HG03103 (cell line): ENCODE data around the gene CCDC179.

Experiments used
- ATAC-seq: cut with Tn5 transposase; IDR thresholded peaks from one replicate; pipeline ENCODE4 v1.9.1; 2021; ENCODE audit warnings: low read depth; ENCODE audit not compliant: unreplicated experiment

CCDC179 gene

DNA sequence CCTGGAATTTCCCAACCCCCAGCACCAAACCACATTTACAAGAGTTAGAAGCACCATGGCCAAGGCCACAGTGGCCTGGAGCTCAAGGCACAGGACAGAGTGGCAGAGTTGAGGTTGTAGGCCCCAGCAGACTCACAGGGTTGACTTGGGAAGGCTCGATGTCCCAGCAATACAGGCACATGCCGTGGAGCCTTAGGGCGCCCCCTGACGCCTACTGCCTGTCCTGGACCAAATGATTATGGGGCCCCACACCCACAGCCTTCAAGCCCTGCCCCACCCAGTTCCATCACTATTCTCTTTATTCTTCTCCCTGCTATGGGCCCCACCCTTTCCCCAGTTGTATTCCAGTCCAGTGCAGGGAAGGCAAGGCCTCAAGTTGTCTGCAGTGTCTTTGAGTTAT is at the start of gene CCDC179:
Gene CCDC179, minus strand, starts transcription at position 234 of the 400 bp plus-strand sequence. Its CDS starts 53 bp downstream, at position 181.
- ATAC-seq: no peak

DNA sequence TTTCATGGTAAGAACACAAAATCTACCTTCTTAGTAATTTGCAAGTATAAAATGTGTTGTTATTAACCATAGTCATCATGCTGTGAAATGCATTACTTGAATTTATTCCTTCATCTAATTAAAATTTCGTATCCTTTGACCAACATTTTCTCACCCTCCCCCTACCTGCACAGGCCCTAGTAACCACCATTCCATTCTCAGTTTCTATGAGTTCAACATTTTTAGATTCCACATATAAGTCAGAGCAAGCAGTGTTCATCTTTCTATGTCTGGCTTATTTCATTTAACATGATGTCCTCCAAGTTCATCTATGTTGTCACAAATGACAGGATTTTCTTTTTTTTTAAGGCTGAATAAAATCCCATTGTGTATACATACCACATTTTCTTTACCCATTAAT is 43.5 kb upstream of the CCDC179 start:
- no peak for ATAC-seq

DNA sequence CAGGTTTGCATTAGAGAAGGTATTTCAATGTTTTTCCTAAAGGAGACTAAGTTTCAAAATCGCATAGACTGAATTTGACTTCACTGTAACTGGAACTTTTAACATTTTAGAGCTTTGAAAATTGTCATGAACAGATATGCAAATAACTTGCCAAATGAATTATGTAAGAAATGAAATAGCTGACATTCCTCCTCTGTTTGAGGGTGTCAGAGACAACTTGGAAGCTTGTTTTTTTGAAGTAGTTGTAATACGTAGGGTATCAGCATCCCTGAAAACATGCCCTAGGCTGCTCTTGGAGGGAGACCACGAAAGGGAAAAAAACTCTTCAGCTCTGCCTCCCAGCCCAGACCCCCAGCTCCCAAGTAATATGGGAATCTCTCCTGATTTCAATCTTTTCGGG is 41.3 kb upstream of the CCDC179 start:
- no peak for ATAC-seq

DNA sequence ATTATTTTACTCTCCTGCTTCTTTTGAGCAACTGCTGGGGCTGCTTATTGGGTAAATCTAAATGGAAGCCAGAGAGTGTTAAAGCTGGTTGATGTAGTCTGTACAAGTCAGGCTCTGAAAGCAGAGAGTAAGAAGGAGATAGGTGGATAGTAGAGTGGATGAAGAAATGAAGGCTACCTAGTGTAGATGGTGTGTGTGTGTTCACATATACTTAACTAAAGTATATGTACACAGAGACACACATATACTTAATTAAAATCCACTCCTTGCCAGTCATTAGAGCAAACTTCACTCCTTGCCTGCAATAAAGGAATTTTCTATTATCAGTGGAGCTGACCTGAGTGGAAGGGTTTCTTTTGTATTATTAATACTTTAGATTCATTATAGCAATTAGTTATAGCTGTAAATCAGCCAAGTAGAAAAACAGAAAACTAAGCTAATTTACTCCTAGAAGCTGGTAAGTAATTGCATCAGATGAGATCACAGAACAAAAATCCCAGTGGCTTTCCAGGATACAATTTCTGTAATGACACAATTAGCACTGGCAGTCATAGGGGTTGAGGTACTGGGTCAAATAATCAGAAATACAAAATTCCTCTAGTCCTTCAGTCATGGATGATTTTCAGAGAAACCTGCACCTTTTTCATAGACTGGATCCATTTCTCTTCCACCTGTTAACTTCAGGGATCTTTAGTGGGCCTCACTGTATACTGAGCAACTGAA is 40.7 kb upstream of the CCDC179 start:
- ATAC-seq: no peak

DNA sequence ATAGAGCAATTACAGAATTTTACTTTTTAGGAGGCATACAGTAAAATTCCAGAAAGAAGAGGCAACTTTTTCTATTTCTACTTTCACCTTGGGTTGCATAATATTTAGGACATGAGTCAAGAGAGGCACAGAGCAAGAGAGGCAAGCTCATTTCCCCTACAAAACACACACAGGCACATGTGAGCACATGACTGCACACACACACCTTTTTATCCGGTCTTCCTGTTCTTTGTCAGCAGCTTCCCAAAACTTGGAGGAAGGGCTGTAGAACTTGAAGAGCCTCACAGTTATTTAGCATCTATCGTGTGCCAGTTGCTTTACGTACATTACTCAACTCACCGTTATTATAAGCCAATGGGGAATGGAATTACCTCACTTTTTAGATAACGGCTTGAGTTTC is 37.8 kb upstream of the CCDC179 start:
- ATAC-seq: no peak

DNA sequence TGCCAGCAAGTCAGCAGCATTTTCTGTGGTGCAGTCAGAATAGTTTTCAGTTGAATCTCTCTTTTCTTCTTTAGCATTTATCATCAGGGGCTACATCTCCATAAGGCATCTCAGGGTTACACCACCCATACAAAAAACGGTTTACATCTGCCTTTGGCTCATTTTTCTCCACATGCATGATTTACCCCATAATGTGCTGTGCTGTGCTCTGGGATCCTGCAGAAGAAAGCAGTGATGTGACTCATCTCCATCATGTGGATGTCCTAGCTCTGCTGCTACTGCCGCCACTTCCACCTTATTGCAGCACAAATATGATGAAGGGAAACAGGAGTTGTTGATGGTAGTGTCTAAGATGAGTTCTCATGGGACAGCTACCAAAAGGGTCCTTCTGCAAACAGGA is 30.0 kb upstream of the CCDC179 start:
- ATAC-seq: no peak

DNA sequence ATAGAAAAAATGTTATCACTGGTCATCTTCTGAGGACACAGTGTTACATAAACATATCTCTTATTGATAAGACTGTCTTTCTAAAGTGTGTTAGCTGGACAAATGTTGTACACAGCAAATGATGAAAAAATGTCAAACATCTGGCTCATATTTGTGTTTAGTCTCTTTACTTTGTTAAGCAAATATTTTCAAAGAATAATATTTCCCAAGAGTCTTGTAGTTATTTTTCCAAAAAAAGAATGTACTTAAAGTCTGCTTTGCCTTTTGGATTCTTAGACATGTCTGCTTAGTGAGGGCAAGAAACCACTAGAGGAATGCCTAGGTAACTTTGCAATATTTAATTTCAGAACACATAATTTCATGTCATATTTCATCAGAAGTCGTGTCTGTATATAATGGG is 23.9 kb upstream of the CCDC179 start:
- no peak for ATAC-seq

DNA sequence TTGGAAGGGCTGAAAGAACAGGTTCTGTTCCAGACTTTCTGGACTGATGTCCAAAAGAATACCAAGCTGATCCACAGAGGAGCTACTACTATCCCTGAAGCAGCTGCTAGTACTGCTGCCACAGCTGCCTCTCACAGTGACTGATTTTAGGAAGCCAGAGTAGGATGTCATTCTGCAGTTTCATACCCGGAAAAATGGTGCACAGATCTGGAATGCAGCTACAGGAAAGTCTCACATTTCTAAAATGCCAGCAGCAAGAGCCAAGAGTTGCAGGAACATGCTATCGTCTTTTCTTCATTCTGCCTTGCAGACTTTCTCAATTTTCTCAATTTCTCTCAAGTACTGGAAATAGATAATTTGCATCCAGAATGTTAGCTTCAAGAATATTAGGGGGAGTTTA is 19.4 kb upstream of the CCDC179 start:
- ATAC-seq: no peak

DNA sequence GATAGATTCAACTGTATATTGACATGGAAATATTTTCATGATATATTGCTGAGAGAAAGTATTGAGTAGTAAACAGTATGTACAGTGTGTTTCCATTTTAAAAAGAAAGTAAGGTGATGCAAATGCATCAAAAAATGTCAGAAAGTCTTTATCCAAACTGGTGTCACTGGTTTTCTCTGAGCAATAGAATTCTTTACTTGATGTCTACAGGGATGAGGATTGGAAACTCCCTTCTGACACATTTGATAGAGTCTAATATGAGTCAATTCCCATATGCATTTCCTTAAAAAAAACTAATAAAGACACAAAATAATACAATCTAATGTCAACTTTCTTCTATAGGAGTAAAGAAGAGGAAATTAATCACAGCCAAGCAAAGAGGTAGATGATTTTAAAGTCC is 18.3 kb upstream of the CCDC179 start:
- ATAC-seq: no peak

DNA sequence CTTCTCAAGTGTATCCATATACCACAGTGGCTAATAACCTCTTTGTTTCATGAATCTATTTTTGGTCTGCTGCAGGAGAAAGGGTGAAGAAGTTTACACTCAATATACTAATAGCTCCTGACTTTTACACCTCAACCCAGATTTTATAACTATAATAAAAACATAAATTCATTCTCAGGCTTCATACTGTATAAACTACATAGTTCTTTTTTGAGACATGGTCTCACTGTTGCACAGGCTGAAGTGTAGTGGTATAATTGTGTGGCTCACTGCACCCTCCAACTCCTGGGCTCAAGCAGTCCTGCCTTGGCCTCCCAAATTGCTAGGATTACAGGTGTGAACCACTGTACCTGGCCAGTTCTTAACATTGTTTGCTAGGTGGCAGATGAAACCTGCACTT is 17.8 kb upstream of the CCDC179 start:
- no peak for ATAC-seq

DNA sequence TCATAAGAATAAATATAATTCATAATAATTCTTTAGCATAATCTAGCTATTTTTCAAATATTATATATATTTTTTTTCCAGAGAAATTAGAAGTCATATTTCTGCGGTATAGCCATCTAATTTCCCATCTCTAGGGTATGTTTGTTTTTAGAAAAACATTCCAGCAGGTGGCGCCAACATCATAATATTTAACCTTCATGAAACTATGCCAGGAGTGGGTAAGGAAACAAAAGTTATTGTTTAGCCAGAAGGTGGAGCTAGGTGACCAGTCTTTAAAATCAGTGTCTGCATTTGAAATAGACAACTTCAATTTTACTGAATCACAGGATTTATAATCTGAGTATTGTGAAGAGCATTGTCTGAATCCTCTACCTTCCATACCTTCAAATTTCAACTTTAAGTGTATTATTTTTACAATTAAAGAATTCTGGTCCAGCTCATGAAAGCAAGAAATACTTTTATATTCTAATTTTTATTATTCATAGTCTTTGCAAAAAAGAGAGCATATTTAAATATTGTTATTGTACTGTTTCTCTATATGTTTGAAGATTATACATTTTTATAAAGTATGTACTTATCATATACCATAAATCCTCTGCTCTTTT is 15.7 kb upstream of the CCDC179 start:
- ATAC-seq: peak; percentile 99

DNA sequence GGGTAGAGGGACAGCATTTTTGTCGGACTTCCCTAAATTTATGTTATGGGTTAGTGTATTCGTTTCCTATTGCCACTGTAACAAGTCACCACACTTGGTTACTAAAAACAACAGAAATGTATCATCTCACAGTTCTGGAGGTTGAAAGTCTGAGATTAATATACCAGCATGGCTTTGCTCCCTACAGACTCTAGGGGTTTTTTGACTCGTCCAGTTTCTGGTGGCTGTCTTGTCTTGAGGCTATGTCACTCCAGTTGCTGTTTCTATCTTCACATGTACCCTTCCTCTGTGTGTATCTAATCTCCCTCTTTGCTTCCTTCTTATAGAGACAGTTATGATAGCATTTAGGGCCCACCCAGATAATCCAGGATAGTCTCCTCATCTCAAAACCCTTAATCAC is 9.1 kb upstream of the CCDC179 start:
- no peak for ATAC-seq

DNA sequence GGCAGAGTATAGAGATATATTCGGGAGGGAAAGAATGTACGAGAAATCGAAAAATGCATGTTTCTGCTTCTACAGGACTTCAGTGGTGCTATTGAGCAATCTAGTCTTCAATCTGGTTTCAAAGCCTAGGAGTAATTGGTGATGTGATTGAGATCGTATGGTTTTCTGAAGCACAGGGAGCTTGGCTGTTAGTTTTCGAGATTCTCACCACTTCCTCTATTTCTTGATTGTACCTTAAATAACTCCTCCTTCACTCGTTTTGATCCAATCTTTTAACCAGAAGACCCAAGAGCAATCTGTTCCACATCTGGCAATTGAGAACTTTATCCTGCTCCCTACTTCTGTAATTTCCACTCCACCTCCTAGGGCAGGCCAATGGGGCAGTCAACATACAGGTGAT is 518 bp downstream of the CCDC179 start:
- ATAC-seq: no peak

DNA sequence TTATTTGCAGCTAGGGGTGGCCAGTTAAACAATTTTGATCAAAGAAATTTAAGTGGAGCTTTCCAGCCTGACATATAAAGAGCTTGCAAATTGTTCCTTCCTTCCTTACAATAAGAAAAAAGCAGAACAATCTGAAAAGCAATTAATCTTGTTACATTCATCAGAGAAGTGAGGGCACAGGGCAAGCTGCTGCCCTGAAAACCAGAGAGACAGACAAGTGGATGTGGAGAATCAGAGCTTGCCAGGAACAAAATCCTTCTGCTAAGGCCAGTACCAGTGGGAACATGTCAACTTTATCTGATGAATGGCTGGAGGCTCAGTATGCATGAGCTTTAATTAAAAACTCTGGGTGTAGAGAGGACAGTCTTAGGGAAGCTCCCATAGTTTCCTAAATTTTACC is 8.8 kb downstream of the CCDC179 start:
- ATAC-seq: no peak

DNA sequence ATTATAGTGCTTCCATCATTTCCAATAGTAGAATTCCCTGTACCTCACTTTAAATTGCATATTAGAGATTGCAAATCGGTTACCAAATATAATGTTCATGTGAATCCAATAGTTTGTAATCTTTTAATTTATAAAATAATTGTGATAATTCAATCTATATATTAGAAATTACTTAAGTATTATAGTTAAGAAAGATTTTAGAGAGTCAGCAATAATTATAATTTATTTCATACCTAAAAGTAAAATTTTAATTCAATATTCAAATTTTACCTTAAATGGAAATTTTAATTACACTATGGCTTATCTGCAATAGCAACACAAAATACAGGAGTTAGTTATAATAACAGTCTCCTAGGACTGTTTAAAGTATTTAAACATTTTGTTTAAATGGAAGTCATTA is 13.5 kb downstream of the CCDC179 start:
- ATAC-seq: no peak

DNA sequence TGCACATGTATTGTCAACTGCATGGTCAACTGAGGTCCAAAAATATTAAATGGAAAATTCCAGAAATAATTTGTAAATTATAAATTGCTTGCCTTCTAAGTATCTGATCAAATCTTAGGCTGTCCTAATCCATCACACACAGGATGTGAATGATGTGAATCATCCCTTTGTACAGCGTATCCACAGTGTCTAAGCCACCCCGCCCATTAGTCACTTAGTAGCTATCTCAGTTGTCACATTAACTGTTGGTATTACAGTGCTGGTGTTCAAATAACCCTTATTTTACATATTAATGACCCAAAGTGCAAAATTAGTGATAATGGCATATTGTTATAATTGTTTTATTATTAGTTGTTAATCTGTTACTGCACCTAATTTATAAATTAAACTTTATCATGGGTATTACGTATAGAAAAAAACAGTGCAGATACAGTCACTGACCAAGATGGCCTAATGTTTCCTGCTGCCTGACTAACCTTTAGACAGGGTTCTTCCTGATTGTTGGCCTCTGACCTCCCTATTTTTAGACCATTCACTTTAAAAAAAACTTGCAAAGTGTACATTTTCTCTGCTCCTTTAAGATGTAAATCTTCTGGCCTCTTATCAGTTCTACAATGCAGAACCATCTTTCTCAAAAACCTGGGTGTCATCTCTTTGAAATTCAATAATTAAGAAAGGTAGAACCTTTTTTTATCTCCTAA is 27.8 kb downstream of the CCDC179 start:
- no peak for ATAC-seq

DNA sequence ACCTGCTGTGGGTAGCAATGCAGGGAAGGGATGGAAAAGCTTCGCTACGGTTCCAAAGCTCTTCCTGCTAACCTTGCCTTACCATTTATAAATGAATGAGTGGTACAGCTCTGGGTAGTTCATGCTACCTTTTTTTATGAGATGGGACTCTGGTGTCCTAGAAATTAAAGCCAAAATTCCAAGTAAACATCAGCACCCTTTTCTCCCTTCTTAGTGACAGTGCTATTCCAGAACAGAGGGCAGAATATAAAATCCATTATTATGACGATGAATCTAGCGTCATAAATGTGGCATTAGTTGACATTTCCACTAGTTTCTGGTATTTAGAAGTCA is 30.2 kb downstream of the CCDC179 start:
- ATAC-seq: no peak

DNA sequence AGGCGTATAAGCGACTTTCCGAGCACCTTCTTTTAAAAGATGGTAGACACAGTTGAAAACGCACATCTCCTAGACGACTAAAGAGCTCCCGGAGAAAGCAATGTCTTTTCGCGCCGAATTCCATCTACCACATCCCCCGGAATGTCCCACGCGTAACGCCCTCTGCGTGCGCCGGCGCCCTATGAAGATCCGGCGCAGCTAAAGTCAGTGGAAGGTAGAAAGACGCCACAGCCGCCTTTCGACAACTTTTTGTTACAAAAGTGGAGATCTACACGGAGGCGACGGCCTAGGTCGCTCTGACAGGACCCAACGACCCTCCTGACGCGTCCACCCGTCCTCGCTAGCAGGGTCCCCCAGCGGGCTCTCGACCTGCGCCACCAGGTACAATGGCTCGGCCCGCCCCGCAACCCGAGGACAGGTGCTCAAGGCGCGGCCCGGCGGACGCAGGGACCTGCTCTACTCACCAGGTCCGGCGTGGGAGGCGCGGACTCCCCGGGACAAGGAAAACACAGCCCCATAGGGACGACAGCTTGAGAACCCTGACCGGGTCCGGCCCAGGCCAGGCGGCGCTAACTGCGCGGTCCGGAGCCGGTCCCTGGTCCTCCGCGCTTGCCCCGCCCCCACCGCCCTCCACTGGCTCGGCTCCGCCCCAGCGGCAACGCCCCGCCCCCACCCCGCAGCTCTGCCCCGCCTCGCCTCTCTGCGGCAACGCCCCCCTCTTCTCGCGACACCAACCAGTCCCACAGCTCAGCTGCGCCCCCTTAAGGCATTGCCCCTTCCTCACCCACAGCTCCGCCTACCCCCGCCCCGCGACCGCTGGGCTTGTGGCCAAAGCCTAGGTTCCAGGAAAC is 30.8 kb downstream of the CCDC179 start, which contains the start of gene SVIP:
Gene SVIP, minus strand, starts transcription at position 571 of the 851 bp plus-strand sequence. Its CDS starts 53 bp downstream, at position 518.
- ATAC-seq: peak; percentile 89

DNA sequence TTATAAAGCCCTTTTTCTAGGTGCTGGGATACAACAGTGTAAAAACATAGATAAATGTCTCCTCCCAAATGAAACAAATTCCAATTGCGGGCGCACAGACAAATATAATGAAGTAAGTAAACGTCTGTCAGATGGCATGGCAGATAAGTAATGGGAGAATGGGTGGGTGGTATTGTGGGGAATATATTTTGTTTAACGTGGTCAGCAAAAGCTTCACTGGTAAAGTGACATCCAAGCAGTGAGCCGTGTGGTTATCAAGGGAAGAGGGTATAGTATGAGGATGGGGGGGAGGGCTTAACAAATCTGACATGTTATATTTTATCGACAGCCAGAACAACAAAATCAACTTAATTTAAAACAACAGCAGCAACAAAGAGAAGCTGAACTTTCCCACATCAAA is 31.9 kb downstream of the CCDC179 start:
- no peak for ATAC-seq

DNA sequence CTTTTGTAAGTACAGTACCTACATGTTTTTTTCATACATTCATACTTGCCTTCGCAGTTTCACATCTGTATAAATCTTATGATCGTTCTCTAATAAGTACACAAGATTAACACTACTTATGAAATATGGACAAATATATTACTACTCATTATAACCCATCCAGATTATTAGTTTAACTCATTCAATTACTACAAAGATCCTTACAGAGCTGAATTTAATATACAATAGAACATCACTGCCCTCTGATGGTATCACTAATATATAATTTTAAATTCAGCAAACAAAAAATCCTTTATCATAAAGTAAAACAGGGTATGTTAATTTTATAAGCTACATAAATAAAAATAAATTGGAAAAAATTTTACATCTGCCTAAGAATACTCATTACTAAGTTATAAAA is 38.1 kb downstream of the CCDC179 start:
- ATAC-seq: no peak

DNA sequence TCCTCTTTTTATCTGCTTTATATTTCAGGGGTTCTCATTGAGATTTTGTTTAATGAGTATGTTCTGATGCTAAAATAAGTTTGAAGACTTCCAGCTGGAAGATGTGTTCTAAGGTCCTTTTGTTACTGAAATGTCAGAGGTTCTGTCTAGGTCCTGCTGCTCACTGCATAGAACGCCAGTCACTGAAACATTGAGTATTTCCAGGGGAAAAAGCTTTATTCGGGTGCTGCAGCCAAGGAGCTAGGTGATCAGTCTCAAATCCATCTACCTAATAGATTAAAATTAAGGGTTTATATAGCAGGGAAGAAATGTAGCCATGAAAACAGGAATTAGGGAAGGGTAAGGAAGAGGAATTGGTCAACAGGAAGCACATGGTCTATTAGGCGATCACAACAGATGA is 50.4 kb downstream of the CCDC179 start:
- ATAC-seq: no peak
